ENCODE measurements around the gene OSBPL1A.

Gene OSBPL1A

DNA sequence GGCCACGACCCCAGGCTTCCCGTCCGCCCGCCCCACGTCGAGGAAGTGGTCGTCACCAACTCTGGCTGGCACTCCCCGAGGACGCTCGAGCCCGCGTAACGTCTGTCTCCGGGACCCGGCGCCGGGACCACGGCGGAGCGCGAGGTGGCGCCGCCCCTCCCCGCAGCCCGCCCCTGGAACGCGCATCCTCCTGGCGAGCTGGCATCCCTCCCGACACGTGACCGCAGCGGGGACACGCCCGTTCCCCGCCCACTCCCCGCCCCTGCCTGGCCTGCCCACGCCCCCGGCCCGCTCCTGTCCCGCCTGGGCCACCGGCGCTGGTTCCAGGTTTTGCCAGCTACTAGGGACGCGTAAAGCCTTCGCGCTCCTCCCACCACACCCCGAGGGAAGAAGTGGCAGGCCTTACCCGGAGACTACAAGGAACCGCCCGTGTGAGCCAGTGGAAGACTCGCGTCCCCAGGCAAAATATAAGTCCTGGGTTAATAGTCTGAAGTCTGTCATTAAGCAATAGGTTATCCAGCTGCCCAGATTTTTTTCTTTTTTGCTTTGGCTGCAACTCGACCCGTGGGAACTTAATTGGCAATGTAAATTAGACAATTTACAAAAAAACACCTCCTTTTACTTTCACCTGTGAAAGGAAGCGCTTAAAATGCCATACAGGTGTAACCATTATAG is at the start of gene OSBPL1A:
OSBPL1A (minus strand) TSS at position 131 of the 675 bp plus-strand sequence. CDS start 20,291 bp downstream, outside the sequence.
- no peaks in the 10 kb centered on the region for H3K27me3 ChIP-seq (ENCODE audit: insufficient read depth, low read depth, severe bottlenecking)
- H3K36me3 ChIP-seq = no peaks in the 10 kb centered on the region
- no peak for TF ChIP-seq CTCF (IDR thresholded peaks at IDR 0.05; ENCODE audit: low read depth, low read length)
- DNase-seq = peak; percentile 97
- peak within 1 kb of the TSS; percentile 86 for H3K27ac ChIP-seq
- H3K9me3 ChIP-seq (ENCODE audit: severe bottlenecking) = no peaks in the 10 kb centered on the region
- peak within 1 kb of the TSS; percentile 93 for H3K4me3 ChIP-seq (ENCODE audit: low read depth, low read length)

GRCh38 chr18:24446953-24447538 is 49.4 kb upstream of the OSBPL1A start:
- Histone ChIP-seq H3K27me3 (ENCODE audit: insufficient read depth, low read depth, severe bottlenecking) (no peaks in the 10 kb centered on the region), H3K4me3 (ENCODE audit: low read depth, low read length) (no peak overlapping the region), H3K9me3 (ENCODE audit: severe bottlenecking) (no peaks in the 10 kb centered on the region), H3K36me3 (peaks cover 26% of the 10 kb centered on the region), H3K27ac (no peak overlapping the region)
- DNase-seq = no peak
- TF ChIP-seq CTCF (IDR thresholded peaks at IDR 0.05; ENCODE audit: low read depth, low read length) = no peak

DNA sequence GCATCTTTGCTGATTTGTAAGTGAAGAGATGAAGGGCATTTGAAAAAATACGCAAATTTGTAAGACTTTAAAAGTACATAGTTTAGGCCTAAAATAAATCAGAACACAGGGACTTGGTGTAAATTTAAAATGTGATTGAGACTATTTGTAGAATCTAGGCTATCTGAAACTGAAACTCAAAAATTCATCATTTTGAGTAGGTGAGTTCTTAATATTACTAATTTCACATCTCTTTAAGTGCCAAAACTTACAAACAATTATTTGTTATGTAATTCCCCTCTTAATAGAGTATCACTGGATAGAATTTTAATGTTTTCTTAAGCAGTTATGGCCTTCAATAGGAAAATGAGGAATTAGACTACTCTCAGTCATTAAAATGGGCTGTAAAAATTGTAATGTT is 48.8 kb upstream of the OSBPL1A start:
- no peaks in the 10 kb centered on the region for H3K9me3 ChIP-seq (ENCODE audit: severe bottlenecking)
- no peak for DNase-seq
- peaks cover 30% of the 10 kb centered on the region for H3K36me3 ChIP-seq
- no peaks in the 10 kb centered on the region for H3K27me3 ChIP-seq (ENCODE audit: insufficient read depth, low read depth, severe bottlenecking)
- H3K27ac ChIP-seq = no peak overlapping the region
- no peak for TF ChIP-seq CTCF (IDR thresholded peaks at IDR 0.05; ENCODE audit: low read depth, low read length)
- no peak overlapping the region for H3K4me3 ChIP-seq (ENCODE audit: low read depth, low read length)

GRCh38 chr18:24443870-24444269 is 46.2 kb upstream of the OSBPL1A start:
- DNase-seq = no peak
- H3K27me3 ChIP-seq (ENCODE audit: insufficient read depth, low read depth, severe bottlenecking) = no peaks in the 10 kb centered on the region
- no peak overlapping the region for H3K4me3 ChIP-seq (ENCODE audit: low read depth, low read length)
- no peaks in the 10 kb centered on the region for H3K9me3 ChIP-seq (ENCODE audit: severe bottlenecking)
- no peak for TF ChIP-seq CTCF (IDR thresholded peaks at IDR 0.05; ENCODE audit: low read depth, low read length)
- H3K36me3 ChIP-seq = peaks cover 24% of the 10 kb centered on the region
- H3K27ac ChIP-seq = no peak overlapping the region

DNA sequence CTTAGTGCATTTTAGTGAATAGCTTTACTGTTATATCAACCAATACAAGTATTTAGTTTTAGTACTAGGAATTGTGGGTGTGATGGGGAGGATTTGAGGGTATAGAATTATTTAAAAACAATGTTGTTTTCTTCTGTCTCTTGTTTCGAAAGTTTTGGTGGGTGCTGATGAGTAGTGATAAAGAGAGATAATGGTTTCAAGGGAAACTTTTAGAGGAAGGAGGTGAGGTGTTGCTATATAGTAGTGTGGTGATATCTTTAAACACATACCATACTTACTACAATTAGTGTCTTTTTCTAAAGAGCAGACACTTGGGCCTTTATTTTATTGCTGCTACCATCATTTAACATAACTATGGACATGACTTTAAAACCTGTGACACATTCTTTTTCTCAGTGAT is 39.3 kb upstream of the OSBPL1A start:
- no peak for DNase-seq
- no peak for TF ChIP-seq CTCF (IDR thresholded peaks at IDR 0.05; ENCODE audit: low read depth, low read length)
- H3K36me3 ChIP-seq = peaks cover 8% of the 10 kb centered on the region
- no peak overlapping the region for H3K27ac ChIP-seq
- H3K4me3 ChIP-seq (ENCODE audit: low read depth, low read length) = no peak overlapping the region
- no peaks in the 10 kb centered on the region for H3K9me3 ChIP-seq (ENCODE audit: severe bottlenecking)
- no peaks in the 10 kb centered on the region for H3K27me3 ChIP-seq (ENCODE audit: insufficient read depth, low read depth, severe bottlenecking)
